COLO668 (cell line): ENCODE data around the gene SHC2.

Source experiments
- DNase-seq: peaks from one replicate; lab custom pipeline; 2025; ENCODE audit not compliant: unreplicated experiment; lab: John Stamatoyannopoulos, UW

The SHC2 gene

GRCh38 chr19:460877-461720, at the start of gene SHC2:
TSS of gene SHC2 (minus strand) at chr19:461033. CDS start at chr19:460996, 37 bp downstream.
- peak; percentile 75 for DNase-seq

GRCh38 chr19:508204-509150, 47.6 kb upstream of the SHC2 start:
- peak; percentile 57 for DNase-seq

GRCh38 chr19:507286-508203, 46.7 kb upstream of the SHC2 start, which contains the start of gene TPGS1:
TSS of gene TPGS1 (plus strand) at chr19:507497. CDS start at chr19:507507, 10 bp downstream.
- peak; percentile 97 for DNase-seq

- DNase-seq: peak; percentile 97
Measured at GRCh38 chr19:506404-507285, 45.8 kb upstream of the SHC2 start.

GRCh38 chr19:504616-505015, 43.8 kb upstream of the SHC2 start:
- DNase-seq: no peak

GRCh38 chr19:501646-502045, 40.8 kb upstream of the SHC2 start:
- no peak for DNase-seq

GRCh38 chr19:498977-499623, 38.3 kb upstream of the SHC2 start:
- DNase-seq: no peak

- DNase-seq: no peak
Measured at GRCh38 chr19:498511-498891, 37.7 kb upstream of the SHC2 start.

GRCh38 chr19:497869-498510, 37.2 kb upstream of the SHC2 start:
- DNase-seq: peak; percentile 21

- no peak for DNase-seq
Measured at GRCh38 chr19:497491-497868, 36.6 kb upstream of the SHC2 start.

GRCh38 chr19:496986-497385, 36.2 kb upstream of the SHC2 start:
- DNase-seq: no peak

- no peak for DNase-seq
Measured at GRCh38 chr19:496112-496665, 35.4 kb upstream of the SHC2 start, which contains the start of gene MADCAM1. TSS of gene MADCAM1 (plus strand) at chr19:496486. CDS start at chr19:496500, 14 bp downstream.

- DNase-seq: peak; percentile 39
Measured at GRCh38 chr19:495402-496111, 34.7 kb upstream of the SHC2 start.

GRCh38 chr19:495081-495401, 34.2 kb upstream of the SHC2 start:
- no peak for DNase-seq

GRCh38 chr19:494171-495080, 33.6 kb upstream of the SHC2 start:
- DNase-seq: peak; percentile 31

- DNase-seq: no peak
Measured at GRCh38 chr19:493391-494170, 32.7 kb upstream of the SHC2 start.
